HUES48 (cell line): ENCODE measurements around the gene IQCN.
"Not testable (repeated sequence)": the region's sequence is repeated elsewhere in the genome, so short reads cannot be mapped to it uniquely, and the experiment has no call there.

Experiments used
- H3K27ac ChIP-seq: one replicate; pipeline ENCODE4 v1.7.0; 2013; ENCODE audit warnings: low read depth, low read length, inconsistent platforms
- H3K27me3 ChIP-seq: 2 replicates; pipeline ENCODE4 v1.6.1; 2013; ENCODE audit warnings: mild to moderate bottlenecking, low read length; ENCODE audit not compliant: control insufficient read depth, insufficient read depth
- H3K36me3 ChIP-seq: 2 replicates; pipeline ENCODE4 v1.6.1; 2013; ENCODE audit warnings: low read length; ENCODE audit not compliant: control insufficient read depth, insufficient read depth
- H3K4me1 ChIP-seq: 2 replicates; pipeline ENCODE4 v1.6.1; 2013; ENCODE audit warnings: mild to moderate bottlenecking, low read length; ENCODE audit not compliant: control insufficient read depth, insufficient read depth
- H3K4me3 ChIP-seq: 2 replicates; pipeline ENCODE4 v1.5.1; 2013; ENCODE audit warnings: mild to moderate bottlenecking, low read depth, low read length
- H3K9ac ChIP-seq: 2 replicates; pipeline ENCODE4 v1.6.1; 2013; ENCODE audit warnings: mild to moderate bottlenecking, low read depth, low read length, moderate library complexity
- H3K9me3 ChIP-seq: 2 replicates; pipeline ENCODE4 v1.6.1; 2013; ENCODE audit warnings: low read length; ENCODE audit not compliant: control insufficient read depth, insufficient read depth

The IQCN gene

GRCh38 chr19:18214779-18215433 is 59.3 kb downstream of the IQCN start:
- H3K27ac ChIP-seq: no peak overlapping the region

GRCh38 chr19:18211683-18212082 is 62.6 kb downstream of the IQCN start:
- no peaks in the 10 kb centered on the region for H3K9me3 ChIP-seq
- H3K27ac ChIP-seq: no peak overlapping the region
- no peaks in the 10 kb centered on the region for H3K4me1 ChIP-seq
- H3K36me3 ChIP-seq: no peaks in the 10 kb centered on the region
- no peak overlapping the region for H3K4me3 ChIP-seq
- no peak overlapping the region for H3K9ac ChIP-seq
- H3K27me3 ChIP-seq: no peaks in the 10 kb centered on the region

More at GRCh38 chr19:18214779-18215433, 59.3 kb downstream of the IQCN start:
- Histone ChIP-seq H3K9me3 (no peaks in the 10 kb centered on the region), H3K4me3 (no peak overlapping the region), H3K4me1 (no peaks in the 10 kb centered on the region), H3K36me3 (no peaks in the 10 kb centered on the region), H3K9ac (no peak overlapping the region), H3K27me3 (no peaks in the 10 kb centered on the region)

GRCh38 chr19:18209912-18210311 is 64.3 kb downstream of the IQCN start:
- H3K9me3 ChIP-seq, H3K36me3 ChIP-seq, H3K27ac ChIP-seq, H3K27me3 ChIP-seq, H3K4me1 ChIP-seq, H3K4me3 ChIP-seq, H3K9ac ChIP-seq: not testable (repeated sequence)

DNA sequence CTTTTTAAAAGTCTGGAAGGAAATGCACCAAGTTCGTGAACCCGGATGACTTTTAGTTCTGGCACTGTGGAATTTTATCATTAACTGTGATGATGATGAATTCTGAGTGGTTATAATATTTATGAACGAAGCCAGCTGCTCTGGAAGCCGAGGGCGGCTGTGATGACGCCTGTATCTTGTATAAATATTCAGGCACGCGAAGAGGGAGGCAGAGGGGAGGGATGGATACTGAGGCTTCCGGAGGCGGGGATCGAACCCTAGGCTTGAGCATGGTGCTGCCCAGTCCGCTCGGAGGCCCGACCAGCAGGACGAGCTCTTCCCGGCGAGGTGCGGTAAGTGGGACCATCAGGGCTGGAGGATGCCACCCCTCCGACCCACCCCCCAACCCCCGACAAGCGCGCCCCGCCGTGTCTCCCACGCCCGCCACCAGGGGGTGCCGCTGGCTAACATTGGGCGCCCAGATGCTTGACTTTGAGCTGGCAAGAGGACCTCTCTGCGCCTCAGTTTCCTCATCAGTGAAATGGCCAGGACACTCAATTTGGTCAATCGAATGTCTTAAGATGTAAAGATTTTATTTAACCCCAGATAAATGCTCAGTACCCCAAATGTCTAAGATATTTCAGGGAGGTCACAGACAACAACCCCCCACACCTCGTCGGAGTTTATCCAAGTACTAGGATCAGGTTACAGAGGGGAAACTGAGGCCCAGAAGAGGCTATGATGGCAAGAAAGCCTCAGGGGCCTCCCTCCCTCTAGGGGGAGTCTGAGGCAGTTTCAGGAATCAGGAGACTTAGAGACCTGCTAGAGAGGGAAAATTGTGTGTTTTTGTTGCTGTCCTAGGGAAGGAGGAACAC is 65.9 kb downstream of the IQCN start:
- Histone ChIP-seq H3K4me3 (no peak overlapping the region), H3K9ac (no peak overlapping the region)

More for the DNA sequence above, 65.9 kb downstream of the IQCN start:
- no peaks in the 10 kb centered on the region for H3K27me3 ChIP-seq
- no peaks in the 10 kb centered on the region for H3K9me3 ChIP-seq
- no peak overlapping the region for H3K27ac ChIP-seq
- peaks cover 9% of the 10 kb centered on the region for H3K4me1 ChIP-seq
- no peaks in the 10 kb centered on the region for H3K36me3 ChIP-seq
